HEK293T (cell line): ENCODE results near the gene GNB1L.

Experiments used
- CTBP1 ChIP-seq: fragments of 450-650 bp; IDR thresholded peaks from 2 replicates; pipeline ENCODE4 v1.6.1; 2016; ENCODE audit warnings: borderline replicate concordance
- FOXA1 ChIP-seq: fragments of 450-650 bp; IDR thresholded peaks from 2 replicates; pipeline ENCODE4 v1.6.1; 2016; ENCODE audit warnings: mild to moderate bottlenecking
- FOXK2 ChIP-seq: fragments of 450-650 bp; IDR thresholded peaks from 2 replicates; pipeline ENCODE4 v1.6.1; 2016; ENCODE audit warnings: mild to moderate bottlenecking
- FOXM1 ChIP-seq: fragments of 450-650 bp; IDR thresholded peaks from 2 replicates; pipeline ENCODE4 v1.6.1; 2017; ENCODE audit warnings: mild to moderate bottlenecking, borderline replicate concordance
- HDGF ChIP-seq: fragments of 450-650 bp; IDR thresholded peaks from 2 replicates; pipeline ENCODE4 v1.6.1; 2017; ENCODE audit warnings: antibody characterized with exemption, borderline replicate concordance
- SP1 ChIP-seq: fragments of 450-650 bp; IDR thresholded peaks from 2 replicates; pipeline ENCODE4 v1.6.1; 2017
- SUZ12 ChIP-seq: fragments of 450-650 bp; IDR thresholded peaks from 2 replicates; pipeline ENCODE4 v1.6.1; 2016; ENCODE audit warnings: mild to moderate bottlenecking
- TARDBP ChIP-seq: fragments of 450-650 bp; IDR thresholded peaks from 2 replicates; pipeline ENCODE4 v1.6.1; 2016
- ZNF384 ChIP-seq: fragments of 450-650 bp; IDR thresholded peaks from 2 replicates; pipeline ENCODE4 v1.6.1; 2016
- TF ChIP-seq, protein P1 (sequence below): fragments of 450-650 bp; IDR thresholded peaks from 2 replicates; pipeline ENCODE4 v1.6.1; 2016

- TF ChIP-seq FOXK2 (no peak), FOXA1 (no peak), SP1 (no peak), HDGF (no peak), SUZ12 (no peak), TARDBP (no peak), FOXM1 (no peak), ZNF384 (no peak), CTBP1 (no peak)
- TF ChIP-seq, protein P1, sequence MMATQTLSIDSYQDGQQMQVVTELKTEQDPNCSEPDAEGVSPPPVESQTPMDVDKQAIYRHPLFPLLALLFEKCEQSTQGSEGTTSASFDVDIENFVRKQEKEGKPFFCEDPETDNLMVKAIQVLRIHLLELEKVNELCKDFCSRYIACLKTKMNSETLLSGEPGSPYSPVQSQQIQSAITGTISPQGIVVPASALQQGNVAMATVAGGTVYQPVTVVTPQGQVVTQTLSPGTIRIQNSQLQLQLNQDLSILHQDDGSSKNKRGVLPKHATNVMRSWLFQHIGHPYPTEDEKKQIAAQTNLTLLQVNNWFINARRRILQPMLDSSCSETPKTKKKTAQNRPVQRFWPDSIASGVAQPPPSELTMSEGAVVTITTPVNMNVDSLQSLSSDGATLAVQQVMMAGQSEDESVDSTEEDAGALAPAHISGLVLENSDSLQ: no peak
These were observed 79.0 kb downstream of the GNB1L start for GRCh38 chr22:19775496-19776325.
